ENCODE measurements around the gene FCHO2.

DNA sequence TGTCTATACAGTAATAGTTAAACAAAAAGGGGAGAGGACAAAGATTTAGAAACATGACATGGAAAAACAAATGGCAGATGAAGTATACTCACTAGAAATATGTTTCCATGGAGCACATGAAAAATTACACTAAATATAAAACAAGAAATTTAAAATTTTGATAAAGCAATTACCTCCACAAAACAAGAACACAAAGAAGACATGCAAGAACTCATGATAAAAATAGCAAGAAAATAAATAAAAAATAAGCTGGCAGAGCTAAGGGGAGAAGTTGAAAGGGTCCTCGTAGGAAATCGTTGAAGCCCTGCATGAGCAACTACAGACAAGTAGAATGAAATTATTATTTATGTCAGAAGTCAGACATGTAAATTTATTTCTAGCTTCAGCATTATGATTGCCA lies 141.9 kb downstream of the FCHO2 start:
- TF ChIP-seq, protein P1, sequence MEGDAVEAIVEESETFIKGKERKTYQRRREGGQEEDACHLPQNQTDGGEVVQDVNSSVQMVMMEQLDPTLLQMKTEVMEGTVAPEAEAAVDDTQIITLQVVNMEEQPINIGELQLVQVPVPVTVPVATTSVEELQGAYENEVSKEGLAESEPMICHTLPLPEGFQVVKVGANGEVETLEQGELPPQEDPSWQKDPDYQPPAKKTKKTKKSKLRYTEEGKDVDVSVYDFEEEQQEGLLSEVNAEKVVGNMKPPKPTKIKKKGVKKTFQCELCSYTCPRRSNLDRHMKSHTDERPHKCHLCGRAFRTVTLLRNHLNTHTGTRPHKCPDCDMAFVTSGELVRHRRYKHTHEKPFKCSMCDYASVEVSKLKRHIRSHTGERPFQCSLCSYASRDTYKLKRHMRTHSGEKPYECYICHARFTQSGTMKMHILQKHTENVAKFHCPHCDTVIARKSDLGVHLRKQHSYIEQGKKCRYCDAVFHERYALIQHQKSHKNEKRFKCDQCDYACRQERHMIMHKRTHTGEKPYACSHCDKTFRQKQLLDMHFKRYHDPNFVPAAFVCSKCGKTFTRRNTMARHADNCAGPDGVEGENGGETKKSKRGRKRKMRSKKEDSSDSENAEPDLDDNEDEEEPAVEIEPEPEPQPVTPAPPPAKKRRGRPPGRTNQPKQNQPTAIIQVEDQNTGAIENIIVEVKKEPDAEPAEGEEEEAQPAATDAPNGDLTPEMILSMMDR (IDR thresholded peaks at IDR 0.05; ENCODE audit: low read depth, low read length, poor library complexity, severe bottlenecking): no peak
- no peak for TF ChIP-seq EZH2phosphoT487 (IDR thresholded peaks at IDR 0.05; ENCODE audit: borderline replicate concordance, low read length)

Measured in DOHH2 (cell line).